T-helper 2 cell (primary cell): ENCODE data around the gene MUC5B.

ENCODE experiments used
- DNase-seq, 5 experiments: peaks; one replicate each; pipeline versions ENCODE4 v3.0.0 to v3.0.0-alpha.2; 2012 to 2022

The MUC5B gene

GRCh38 chr11:1288426-1289151, 65.7 kb downstream of the MUC5B start:
- DNase-seq = no peak

GRCh38 chr11:1289211-1289935, 66.5 kb downstream of the MUC5B start:
- DNase-seq = no peak

DNA sequence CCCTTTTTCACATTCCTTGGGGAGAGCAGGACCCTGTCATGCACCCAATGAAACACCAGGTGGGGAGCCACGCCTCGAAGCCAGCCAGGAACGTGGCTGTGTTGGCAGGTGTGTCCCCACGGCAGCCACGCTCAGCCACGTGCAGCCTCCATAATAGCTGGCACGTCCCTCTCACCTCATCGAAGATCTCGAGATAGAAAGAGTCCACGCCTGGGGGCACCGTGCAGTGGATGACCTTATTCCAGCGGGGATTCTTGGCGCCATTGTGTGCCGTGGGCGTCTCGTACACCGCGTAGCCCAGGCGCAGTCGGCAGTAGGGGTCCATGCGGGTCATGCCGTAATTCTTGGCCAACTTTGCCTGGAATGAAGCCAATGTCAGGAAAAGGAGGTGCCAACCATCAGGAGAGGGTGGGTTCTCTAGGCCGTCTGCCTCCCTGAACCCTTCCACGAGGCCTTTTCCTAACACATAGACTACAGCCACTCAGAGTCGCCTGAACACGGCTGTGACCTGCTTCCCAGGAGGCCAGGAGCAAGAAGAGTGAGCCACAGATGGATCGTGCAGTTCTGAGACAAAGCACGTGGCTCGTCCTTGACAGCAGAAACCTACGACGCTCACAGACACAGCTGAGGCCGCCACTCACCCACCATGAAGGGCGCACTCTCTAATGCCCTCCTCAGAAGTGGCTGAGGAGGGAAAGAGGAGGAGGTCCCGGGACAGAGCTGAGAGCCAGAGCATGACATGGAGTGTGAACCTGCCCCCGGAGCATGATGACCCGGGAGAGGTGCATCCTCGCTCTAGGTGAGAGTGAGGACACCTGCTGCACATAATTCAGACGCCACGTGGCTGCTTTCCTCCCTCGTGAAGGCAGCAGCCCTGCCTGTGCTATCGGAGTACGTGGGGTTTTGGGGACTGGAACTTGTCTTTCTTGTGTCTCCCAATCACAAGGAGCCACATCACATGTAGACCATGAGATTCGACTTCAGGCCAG, 67.5 kb downstream of the MUC5B start:
- DNase-seq = no peak

DNA sequence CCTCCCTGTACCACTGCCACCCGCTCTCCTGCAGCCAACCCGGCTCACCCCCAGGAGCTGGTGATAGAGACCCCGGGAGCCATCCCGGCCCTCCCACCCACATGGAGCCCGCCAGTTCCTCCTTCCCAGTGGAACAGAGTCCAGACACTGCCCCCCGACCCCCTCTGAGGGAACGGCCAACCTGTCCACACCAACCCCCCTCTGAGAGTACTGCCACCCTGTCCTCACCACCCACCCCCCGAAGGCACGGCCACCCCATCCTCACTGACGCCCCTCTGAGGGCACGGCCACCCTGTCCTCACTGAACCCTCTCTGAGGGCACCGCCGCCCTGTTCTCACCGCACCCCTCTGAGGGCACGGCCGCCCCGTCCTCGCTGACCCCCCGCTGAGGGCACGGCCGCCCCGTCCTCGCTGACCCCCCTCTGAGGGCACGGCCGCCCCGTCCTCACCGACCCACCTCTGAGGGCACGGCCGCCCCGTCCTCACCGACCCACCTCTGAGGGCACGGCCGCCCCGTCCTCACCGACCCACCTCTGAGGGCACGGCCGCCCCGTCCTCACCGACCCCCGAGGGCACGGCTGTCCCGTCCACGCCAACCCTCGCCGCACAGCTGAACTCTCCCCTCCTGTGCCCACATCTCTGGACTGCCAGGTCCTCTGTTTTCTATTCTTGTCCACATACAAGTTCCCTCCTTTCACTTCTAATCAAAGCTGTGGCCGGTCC, 68.6 kb downstream of the MUC5B start:
- no peak for DNase-seq

DNA sequence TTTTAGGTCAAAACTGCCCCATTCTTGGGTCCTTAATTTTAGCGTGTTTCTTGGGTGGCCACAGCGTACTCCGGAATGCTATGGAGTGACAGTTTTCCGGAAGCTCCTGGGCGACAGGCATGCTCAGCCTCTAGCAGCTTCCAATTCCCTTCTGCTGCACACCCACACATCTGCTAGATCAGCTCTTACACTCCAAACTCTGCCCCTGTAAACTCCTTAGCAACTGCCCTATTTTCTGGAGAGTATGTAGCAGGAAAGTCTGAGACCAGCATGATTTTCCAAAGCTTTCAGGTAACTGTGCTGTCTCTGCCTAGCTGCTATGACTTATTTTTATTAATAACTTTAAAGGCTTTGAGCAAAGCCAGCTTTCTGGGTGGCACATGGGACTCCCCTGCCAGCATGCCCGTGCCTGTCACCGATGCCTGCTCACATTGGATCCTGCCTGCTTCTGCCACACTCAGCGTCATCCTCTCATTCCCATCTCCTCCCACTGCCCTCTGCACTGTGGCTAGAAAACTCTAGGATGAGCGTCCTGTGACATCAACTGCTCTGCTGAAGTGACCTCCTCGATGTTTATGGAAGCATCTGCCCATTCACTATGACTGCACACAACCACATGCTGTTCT, 69.3 kb downstream of the MUC5B start:
- no peak for DNase-seq

GRCh38 chr11:1292644-1293618, 70.1 kb downstream of the MUC5B start:
- DNase-seq = no peak

- DNase-seq = peak in 1 of 5 experiments; percentile 16
Measured at GRCh38 chr11:1293619-1294015, 70.8 kb downstream of the MUC5B start.

GRCh38 chr11:1295086-1295485, 72.2 kb downstream of the MUC5B start:
- DNase-seq = no peak

DNA sequence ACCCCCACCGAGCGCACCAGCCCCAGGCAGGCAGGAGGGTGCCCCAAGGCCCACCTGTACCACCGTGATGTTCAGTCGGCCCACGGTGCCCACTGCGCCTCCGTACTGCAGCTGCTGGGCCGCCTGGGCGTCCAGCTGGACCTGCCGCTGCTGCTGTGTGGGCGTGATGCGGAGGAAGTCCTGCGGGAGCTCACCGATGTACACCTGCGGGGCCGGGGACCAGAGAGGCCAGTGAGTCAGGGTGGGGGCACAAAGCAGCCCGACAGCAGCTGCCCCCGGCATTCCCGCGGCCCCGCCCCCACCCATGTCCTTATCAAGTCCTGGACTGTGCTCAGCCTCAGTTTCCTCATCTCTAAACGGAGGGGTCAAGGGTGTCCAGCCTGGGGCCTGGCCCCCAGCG, 72.7 kb downstream of the MUC5B start:
- no peak for DNase-seq

- no peak for DNase-seq
Measured at GRCh38 chr11:1296287-1296686, 73.4 kb downstream of the MUC5B start.

DNA sequence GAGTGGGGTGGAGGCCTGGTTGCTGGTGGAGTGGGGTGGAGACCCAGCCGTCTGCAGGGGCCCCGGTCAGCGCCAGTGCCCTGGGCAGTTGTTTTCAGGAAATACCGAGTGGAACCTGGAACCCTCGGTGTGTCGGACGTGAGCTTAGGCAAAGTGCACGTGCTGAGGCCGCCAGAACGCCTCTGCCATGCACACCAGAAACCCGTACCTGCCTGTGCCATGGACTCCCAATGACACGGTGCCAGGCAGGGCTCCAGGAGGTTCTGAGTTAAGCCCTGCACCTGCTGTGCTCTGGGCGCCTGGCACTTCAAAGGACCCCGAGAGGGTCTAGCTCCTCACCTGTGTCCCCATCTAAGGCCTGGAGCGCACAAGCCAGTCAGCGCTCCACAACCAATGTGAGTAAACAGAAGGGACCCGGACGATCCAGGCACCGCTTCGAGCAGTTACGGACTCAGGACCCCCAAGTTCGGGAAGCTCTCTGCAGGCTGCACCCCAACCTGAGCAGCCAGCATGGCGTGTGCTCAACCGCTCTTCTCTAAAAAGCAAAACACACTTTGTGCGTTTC, 74.2 kb downstream of the MUC5B start:
- DNase-seq = no peak

DNA sequence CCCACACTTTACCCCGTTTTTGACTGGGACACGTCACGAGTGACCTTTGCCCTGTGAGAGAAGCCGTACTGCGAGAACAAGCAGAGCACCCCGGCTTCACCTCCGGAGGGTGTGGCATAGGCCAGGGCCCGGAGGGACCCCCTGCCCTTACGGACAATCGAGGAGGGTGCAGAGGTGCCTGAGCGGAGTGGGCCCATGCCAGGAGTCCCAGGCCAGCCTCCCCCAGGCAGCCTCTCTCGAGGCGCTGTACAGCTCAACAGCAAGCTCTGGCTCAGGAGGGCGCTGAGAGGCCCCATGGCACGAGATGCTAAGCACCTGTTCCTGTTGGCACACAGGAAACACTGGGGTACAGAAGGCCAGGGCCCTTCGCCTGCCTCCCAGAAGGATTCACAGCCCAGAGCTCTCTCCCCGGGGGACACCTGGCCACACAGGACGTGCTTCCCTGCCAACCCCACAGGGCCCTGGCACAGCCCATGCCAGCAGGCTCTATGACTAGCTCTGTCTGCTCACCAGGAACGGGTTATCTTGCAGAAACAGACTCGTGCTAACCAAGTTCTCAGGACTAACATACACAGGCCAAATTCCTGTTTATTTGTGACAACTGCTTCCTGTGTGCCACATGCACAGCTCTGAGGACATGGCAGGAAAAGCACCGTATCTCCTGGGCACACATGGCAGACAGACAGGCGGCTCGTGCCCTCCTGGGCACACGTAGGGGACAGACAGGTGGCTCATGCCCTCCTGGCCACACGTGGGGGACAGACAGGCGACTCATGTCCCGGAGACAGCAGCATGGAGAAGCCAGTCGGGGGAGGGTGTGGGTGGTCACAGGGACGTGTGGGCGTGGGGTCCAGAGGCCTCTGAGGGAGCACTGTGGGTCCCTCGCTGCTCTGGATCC, 75.0 kb downstream of the MUC5B start:
- no peak for DNase-seq

- DNase-seq = no peak
Measured at GRCh38 chr11:1298695-1299492, 76.0 kb downstream of the MUC5B start.

- no peak for DNase-seq
Measured at GRCh38 chr11:1299621-1300020, 76.8 kb downstream of the MUC5B start.

GRCh38 chr11:1300121-1300520, 77.3 kb downstream of the MUC5B start:
- no peak for DNase-seq

GRCh38 chr11:1300569-1301187, 77.8 kb downstream of the MUC5B start:
- DNase-seq = no peak

- DNase-seq = no peak
Measured at GRCh38 chr11:1301220-1302000, 78.5 kb downstream of the MUC5B start.
